Renal pelvis (tissue), 4 donors: ENCODE results near the gene EXOSC7. TPM values are rescaled to one million over a fixed set of nuclear protein-coding genes. Genes with fewer than 3 reads are reported as not detected.

Experiments used
- DNase-seq: peaks from one replicate; pipeline ENCODE4 v3.0.0-alpha.2; 2013
- polyA plus RNA-seq, 3 donors: library from polyadenylated mRNA; unstranded; fragments of 120-200 nt; gene quantifications; one replicate each; pipeline ENCODE4 v1.2.1, GENCODE V29; 2013; ENCODE audit not compliant: insufficient read length in 3 of 3

EXOSC7 gene
- polyA plus RNA-seq, 3 donors, result 46.9 to 58.4 (median 51.0) TPM

DNA sequence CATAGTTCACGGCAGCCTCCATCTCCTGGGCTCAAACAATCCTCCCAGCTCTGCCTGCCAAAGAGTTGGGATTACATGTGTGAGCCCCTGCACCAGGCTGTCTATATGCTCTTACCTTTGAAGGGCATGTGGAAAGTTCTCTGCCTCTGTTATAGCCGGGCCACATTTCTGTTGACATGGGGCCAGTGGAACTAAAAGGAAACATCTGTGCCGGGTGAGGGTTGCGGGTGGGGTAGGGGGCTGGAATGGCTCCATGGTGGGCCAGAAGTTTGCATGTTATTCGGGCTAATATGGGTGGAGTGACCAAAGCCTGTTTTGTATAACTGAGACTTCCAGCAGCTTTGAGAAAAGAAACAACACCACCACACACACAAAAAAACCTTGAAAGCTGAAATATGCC lies 41.8 kb downstream of the EXOSC7 start:
- no peak for DNase-seq

GRCh38 chr3:45020534-45020933 lies 44.5 kb downstream of the EXOSC7 start:
- no peak for DNase-seq

DNA sequence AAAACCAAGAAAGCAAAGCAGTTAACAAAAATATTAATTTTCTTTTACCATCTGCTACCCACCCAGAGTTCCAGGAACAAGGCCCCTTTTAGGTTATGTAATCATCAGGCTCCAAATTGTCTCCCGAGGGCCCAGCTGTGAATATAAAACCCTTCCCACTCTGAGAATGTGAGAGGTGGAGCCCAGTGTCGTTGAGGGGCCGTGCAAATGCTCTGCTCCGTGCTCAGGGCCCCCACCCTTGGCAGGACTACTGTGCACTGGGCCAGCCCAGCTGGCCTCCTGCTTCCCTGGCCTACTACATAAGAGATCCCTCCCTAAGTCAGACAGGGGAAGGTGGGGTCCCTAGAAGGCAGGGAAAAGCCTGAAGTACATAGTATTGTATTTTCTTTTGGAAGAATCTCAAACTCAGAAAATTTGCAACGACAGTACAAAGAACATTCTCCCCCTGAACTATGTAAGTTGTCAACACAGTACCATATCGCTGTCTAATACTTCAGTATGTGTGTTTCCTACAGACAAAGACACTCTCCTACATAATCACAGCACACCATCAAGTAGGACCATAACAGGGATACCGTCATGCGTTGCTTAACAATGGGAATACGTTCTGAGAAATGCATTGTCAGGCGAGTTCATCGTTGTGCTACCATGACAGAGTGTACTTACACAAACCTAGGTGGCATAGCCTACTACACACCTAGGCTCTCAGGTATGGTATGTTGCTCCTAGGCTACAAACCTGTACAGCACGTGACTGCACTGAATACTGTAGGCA lies 45.7 kb downstream of the EXOSC7 start:
- DNase-seq, result no peak

GRCh38 chr3:45023675-45024074 lies 47.6 kb downstream of the EXOSC7 start:
- DNase-seq, result no peak

GRCh38 chr3:45024542-45025255 lies 48.7 kb downstream of the EXOSC7 start:
- no peak for DNase-seq

GRCh38 chr3:45026038-45026437 lies 50.0 kb downstream of the EXOSC7 start, which contains the start of gene CLEC3B:
TSS of gene CLEC3B (plus strand) at chr3:45026303. CDS start at chr3:45026363, 60 bp downstream.
- no peak for DNase-seq

- DNase-seq, result no peak
Observed at GRCh38 chr3:45026957-45027356, 50.9 kb downstream of the EXOSC7 start.

DNA sequence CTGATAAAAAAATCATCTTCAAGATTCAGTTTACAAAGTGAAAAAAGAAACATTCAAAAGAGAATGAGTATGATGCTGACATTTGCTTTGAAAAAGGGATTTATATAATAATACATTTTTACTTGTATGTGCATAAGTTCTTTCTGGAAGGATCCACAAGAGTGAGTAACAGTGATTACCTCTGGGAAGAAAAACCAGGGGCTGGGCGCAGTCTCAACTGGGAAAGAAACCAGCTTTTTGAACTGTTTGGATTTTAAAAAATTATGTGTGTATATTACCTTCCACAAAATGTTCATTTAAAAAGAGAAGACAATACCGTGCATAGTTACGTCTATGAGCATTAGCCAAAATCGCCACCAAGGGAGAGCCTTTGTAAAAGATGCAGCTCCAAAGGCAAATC lies 51.4 kb downstream of the EXOSC7 start:
- DNase-seq, result no peak

GRCh38 chr3:45029216-45029615 lies 53.2 kb downstream of the EXOSC7 start:
- DNase-seq, result no peak

DNA sequence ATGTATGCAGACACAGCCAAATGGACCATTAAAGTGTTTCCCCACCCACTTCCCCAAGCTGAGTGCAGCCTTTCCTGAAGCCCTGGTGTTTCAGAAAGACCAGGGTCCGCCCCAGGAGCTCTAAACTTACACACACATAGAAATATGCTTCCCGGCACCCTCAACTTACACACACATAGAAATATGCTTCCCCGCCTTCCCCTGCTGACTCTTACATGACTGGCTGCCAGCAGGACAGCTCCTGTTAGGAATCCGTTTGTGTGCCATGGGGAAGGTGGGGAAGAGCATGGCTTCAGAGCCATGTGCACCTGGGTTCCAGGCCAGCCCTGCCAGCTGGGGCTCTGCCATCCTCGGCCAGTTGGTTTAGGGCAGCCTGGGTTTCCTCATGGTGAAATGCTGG lies 53.6 kb downstream of the EXOSC7 start:
- no peak for DNase-seq

- DNase-seq, result no peak
Observed at GRCh38 chr3:45031531-45031930, 55.5 kb downstream of the EXOSC7 start.

GRCh38 chr3:45032113-45032512 lies 56.1 kb downstream of the EXOSC7 start:
- no peak for DNase-seq

- DNase-seq, result no peak
Observed at GRCh38 chr3:45033791-45034190, 57.7 kb downstream of the EXOSC7 start.

- no peak for DNase-seq
Observed at GRCh38 chr3:45034612-45035252, 58.7 kb downstream of the EXOSC7 start.

DNA sequence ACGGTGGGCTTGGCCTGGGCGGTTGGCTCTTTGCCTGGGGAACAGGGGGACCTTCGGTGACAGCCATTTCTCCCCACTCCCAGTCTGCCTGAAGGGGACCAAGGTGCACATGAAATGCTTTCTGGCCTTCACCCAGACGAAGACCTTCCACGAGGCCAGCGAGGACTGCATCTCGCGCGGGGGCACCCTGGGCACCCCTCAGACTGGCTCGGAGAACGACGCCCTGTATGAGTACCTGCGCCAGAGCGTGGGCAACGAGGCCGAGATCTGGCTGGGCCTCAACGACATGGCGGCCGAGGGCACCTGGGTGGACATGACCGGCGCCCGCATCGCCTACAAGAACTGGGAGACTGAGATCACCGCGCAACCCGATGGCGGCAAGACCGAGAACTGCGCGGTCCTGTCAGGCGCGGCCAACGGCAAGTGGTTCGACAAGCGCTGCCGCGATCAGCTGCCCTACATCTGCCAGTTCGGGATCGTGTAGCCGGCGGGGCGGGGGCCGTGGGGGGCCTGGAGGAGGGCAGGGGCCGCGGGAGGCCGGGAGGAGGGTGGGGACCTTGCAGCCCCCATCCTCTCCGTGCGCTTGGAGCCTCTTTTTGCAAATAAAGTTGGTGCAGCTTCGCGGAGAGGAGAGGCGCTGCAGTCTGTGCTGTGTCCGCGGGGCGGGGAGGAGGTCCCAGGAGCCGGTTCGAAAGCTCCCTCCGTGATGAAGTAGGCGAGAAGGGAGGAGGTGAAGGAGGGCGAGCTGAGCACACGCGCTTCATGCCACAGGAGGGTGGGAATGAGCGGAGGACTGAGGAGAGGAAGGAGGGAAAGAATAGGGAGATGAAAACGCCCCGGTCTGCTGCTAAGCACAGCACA lies 59.6 kb downstream of the EXOSC7 start:
- no peak for DNase-seq

- DNase-seq, result peak; percentile 92
Observed at GRCh38 chr3:45037720-45038455, 61.8 kb downstream of the EXOSC7 start.

DNA sequence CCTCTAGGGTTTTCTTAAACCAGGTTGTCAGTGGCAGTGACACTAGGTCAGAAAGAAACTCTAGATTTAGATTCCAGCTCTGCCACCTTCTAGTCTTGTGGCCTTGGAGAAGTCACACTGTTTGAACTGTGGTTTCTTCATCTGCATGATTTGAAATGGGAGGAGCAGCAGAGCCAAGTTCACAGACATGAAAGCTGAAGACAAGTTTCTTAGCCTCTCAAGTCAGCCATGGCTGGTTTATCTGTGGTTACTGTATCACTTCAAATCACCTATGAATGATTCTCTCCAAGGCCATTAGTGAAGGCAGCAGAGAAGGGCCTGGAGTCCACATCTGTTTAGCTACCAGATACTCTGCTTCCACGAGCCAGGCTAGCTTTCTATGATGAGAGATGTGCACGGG lies 65.6 kb downstream of the EXOSC7 start:
- no peak for DNase-seq

DNA sequence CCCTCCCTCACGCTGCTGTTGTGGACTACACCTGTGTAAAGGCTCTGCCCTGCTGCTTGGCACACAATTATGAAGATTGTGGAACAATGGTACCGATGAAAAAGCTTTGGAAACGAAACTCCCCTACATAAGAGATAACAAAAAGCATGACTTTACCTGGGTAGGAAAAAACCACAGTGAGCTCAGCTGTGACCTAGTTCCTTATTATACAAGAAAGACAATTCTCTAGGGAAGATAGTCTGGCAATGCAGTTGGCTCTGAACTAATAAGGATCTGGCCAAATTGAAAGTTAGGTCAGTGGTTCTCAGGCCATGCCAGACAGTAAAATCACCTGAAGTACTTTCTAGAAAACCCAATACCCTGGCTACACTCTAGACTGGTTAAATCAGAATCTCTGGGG lies 66.1 kb downstream of the EXOSC7 start:
- DNase-seq, result no peak

GRCh38 chr3:45043728-45044299 lies 67.8 kb downstream of the EXOSC7 start:
- DNase-seq, result no peak

GRCh38 chr3:45048244-45048643 lies 72.2 kb downstream of the EXOSC7 start:
- DNase-seq, result no peak

GRCh38 chr3:45049807-45050206 lies 73.8 kb downstream of the EXOSC7 start:
- no peak for DNase-seq
